ENCODE measurements around the gene TRRAP.

DNA sequence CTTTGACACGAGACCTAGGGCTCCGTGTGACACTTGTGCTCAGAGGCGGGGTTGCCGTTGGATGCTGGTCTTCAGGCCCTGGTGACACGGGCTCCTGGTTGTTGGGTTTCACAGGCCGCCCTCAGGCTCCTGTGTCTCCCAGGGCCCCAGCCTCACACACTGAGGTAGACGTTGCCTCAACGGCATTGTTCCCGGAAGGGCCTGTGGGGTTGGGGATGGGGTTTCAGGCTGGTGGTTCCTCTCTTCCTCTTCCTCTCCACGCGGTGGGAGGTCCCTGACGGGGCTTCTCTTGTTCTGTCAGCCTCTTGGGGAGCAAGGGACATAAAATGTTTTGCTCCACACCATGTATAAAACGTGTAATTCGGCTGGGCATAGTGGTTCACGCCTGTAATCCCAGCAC, 125.1 kb downstream of the TRRAP start:
- TF ChIP-seq, protein P1, sequence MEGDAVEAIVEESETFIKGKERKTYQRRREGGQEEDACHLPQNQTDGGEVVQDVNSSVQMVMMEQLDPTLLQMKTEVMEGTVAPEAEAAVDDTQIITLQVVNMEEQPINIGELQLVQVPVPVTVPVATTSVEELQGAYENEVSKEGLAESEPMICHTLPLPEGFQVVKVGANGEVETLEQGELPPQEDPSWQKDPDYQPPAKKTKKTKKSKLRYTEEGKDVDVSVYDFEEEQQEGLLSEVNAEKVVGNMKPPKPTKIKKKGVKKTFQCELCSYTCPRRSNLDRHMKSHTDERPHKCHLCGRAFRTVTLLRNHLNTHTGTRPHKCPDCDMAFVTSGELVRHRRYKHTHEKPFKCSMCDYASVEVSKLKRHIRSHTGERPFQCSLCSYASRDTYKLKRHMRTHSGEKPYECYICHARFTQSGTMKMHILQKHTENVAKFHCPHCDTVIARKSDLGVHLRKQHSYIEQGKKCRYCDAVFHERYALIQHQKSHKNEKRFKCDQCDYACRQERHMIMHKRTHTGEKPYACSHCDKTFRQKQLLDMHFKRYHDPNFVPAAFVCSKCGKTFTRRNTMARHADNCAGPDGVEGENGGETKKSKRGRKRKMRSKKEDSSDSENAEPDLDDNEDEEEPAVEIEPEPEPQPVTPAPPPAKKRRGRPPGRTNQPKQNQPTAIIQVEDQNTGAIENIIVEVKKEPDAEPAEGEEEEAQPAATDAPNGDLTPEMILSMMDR (IDR thresholded peaks at IDR 0.05) = no peak
- TF ChIP-seq ZFX (IDR thresholded peaks at IDR 0.05; ENCODE audit: borderline replicate concordance) = no peak
